ENCODE data around the gene MDN1. TPM values are rescaled to one million over a fixed set of nuclear protein-coding genes. Genes with fewer than 3 reads are reported as not detected.

The MDN1 gene
- total RNA-seq, 1 experiment from 2014 or later, result 20.5 TPM

- TF ChIP-seq EZH2 (IDR thresholded peaks at IDR 0.05; ENCODE audit: low read length, unreplicated experiment) (no peak), EZH2phosphoT487 (IDR thresholded peaks at IDR 0.05; ENCODE audit: borderline replicate concordance, low read length) (no peak)
- TF ChIP-seq, protein P1, sequence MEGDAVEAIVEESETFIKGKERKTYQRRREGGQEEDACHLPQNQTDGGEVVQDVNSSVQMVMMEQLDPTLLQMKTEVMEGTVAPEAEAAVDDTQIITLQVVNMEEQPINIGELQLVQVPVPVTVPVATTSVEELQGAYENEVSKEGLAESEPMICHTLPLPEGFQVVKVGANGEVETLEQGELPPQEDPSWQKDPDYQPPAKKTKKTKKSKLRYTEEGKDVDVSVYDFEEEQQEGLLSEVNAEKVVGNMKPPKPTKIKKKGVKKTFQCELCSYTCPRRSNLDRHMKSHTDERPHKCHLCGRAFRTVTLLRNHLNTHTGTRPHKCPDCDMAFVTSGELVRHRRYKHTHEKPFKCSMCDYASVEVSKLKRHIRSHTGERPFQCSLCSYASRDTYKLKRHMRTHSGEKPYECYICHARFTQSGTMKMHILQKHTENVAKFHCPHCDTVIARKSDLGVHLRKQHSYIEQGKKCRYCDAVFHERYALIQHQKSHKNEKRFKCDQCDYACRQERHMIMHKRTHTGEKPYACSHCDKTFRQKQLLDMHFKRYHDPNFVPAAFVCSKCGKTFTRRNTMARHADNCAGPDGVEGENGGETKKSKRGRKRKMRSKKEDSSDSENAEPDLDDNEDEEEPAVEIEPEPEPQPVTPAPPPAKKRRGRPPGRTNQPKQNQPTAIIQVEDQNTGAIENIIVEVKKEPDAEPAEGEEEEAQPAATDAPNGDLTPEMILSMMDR (conservative IDR thresholded peaks at IDR 0.05; ENCODE audit: low read depth, low read length), result no peak
Measured at GRCh38 chr6:89694428-89694827, 125.2 kb downstream of the MDN1 start.

GRCh38 chr6:89693207-89693606 lies 126.4 kb downstream of the MDN1 start:
- POLR2A ChIA-PET (ENCODE audit: unreplicated experiment), result no interaction called here
- Histone ChIP-seq H4K20me1 (ENCODE audit: low read length) (no peaks in the 10 kb centered on the region), H3K9me2 (replicated peaks; ENCODE audit: low read length) (no peaks in the 10 kb centered on the region), H3F3A (ENCODE audit: low read length, unreplicated experiment) (no peaks in the 10 kb centered on the region), H2AFZ (ENCODE audit: low read length) (no peak overlapping the region), H3K36me3 (ENCODE audit: low read depth, low read length) (peaks cover 22% of the 10 kb centered on the region; the same call in 1 of the 2 replicates), H3K4me1 (ENCODE audit: insufficient read depth, low read length) (no peaks in the 10 kb centered on the region), H3K9ac (ENCODE audit: low read length) (no peak overlapping the region), H3K27me3 (ENCODE audit: low read length) (no peaks in the 10 kb centered on the region), H3K27ac (ENCODE audit: low read length) (no peak overlapping the region), H3K9me3 (ENCODE audit: low read length) (no peaks in the 10 kb centered on the region), H3K4me2 (ENCODE audit: low read length) (no peak overlapping the region), H3K79me2 (ENCODE audit: low read length) (no peaks in the 10 kb centered on the region), H3K4me3 (ENCODE audit: low read length) (no peak overlapping the region)
- DNase-seq, result no peak
- BruUV-seq (replicated peaks), result no TSS peak
- CTCF ChIA-PET, result no interaction called here
- no peak for TF ChIP-seq EZH2phosphoT487 (IDR thresholded peaks at IDR 0.05; ENCODE audit: borderline replicate concordance, low read length)
- no peak for TF ChIP-seq EZH2 (IDR thresholded peaks at IDR 0.05; ENCODE audit: low read length, unreplicated experiment)
- TF ChIP-seq, protein P1 (conservative IDR thresholded peaks at IDR 0.05; ENCODE audit: low read depth, low read length), result no peak
- intact Hi-C loops (cut with micrococcal nuclease), result no loop called here
- ATAC-seq, result no peak

More at GRCh38 chr6:89694428-89694827, 125.2 kb downstream of the MDN1 start:
- Histone ChIP-seq H3K4me2 (ENCODE audit: low read length) (no peak overlapping the region), H3K4me3 (ENCODE audit: low read length) (no peak overlapping the region), H3K27ac (ENCODE audit: low read length) (no peak overlapping the region), H3K9me2 (replicated peaks; ENCODE audit: low read length) (no peaks in the 10 kb centered on the region), H3K27me3 (ENCODE audit: low read length) (no peaks in the 10 kb centered on the region), H3K9me3 (ENCODE audit: low read length) (no peaks in the 10 kb centered on the region), H3K36me3 (ENCODE audit: low read depth, low read length) (peaks cover 21% of the 10 kb centered on the region; the same call in 1 of the 2 replicates), H3K9ac (ENCODE audit: low read length) (no peak overlapping the region), H3K4me1 (ENCODE audit: insufficient read depth, low read length) (no peaks in the 10 kb centered on the region), H3F3A (ENCODE audit: low read length, unreplicated experiment) (no peaks in the 10 kb centered on the region), H4K20me1 (ENCODE audit: low read length) (no peaks in the 10 kb centered on the region), H2AFZ (ENCODE audit: low read length) (no peak overlapping the region), H3K79me2 (ENCODE audit: low read length) (no peaks in the 10 kb centered on the region)
- intact Hi-C loops (cut with micrococcal nuclease), result no loop called here
- DNase-seq, result no peak
- no TSS peak for BruUV-seq (replicated peaks)
- POLR2A ChIA-PET (ENCODE audit: unreplicated experiment), result no interaction called here
- ATAC-seq, result no peak
- CTCF ChIA-PET, result no interaction called here

DNA sequence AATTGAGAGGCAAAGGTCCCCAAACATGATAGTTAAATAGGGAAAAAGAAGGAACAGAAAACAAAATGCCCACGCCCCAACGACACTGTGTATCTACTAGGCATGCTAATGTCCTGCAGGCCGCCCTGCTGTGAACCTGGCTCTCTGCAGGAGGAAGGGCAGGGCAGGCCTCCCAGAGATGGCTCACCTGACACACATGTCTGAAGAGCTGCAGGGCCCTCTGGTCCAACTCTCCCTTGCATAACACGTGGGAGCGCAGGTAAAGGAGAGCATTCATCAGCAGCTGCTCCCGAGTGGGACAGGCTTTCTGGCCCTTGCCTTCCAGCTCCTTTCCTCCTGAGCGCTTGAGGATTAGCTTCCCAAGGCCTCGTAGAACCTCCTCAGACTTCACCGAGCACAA lies 127.3 kb downstream of the MDN1 start:
- DNase-seq, result no peak
- Histone ChIP-seq H3K36me3 (ENCODE audit: low read depth, low read length) (peaks cover 27% of the 10 kb centered on the region), H3K4me3 (ENCODE audit: low read length) (no peak overlapping the region), H4K20me1 (ENCODE audit: low read length) (no peaks in the 10 kb centered on the region), H3K79me2 (ENCODE audit: low read length) (no peaks in the 10 kb centered on the region), H3K4me2 (ENCODE audit: low read length) (no peak overlapping the region), H3K9me2 (replicated peaks; ENCODE audit: low read length) (no peaks in the 10 kb centered on the region), H3K27me3 (ENCODE audit: low read length) (no peaks in the 10 kb centered on the region), H3K4me1 (ENCODE audit: insufficient read depth, low read length) (no peaks in the 10 kb centered on the region), H2AFZ (ENCODE audit: low read length) (no peak overlapping the region), H3F3A (ENCODE audit: low read length, unreplicated experiment) (no peaks in the 10 kb centered on the region), H3K9ac (ENCODE audit: low read length) (no peak overlapping the region), H3K27ac (ENCODE audit: low read length) (no peak overlapping the region), H3K9me3 (ENCODE audit: low read length) (no peaks in the 10 kb centered on the region)
- CTCF ChIA-PET, result no interaction called here
- TF ChIP-seq EZH2 (IDR thresholded peaks at IDR 0.05; ENCODE audit: low read length, unreplicated experiment), result no peak
- TF ChIP-seq, protein P1 (conservative IDR thresholded peaks at IDR 0.05; ENCODE audit: low read depth, low read length), result no peak
- BruUV-seq (replicated peaks), result no TSS peak
- POLR2A ChIA-PET (ENCODE audit: unreplicated experiment), result no interaction called here
- no peak for ATAC-seq
- intact Hi-C loops (cut with micrococcal nuclease), result no loop called here
